PC-3 (cell line): ENCODE data around the gene ANG. TPM values are rescaled to one million over a fixed set of nuclear protein-coding genes. Genes with fewer than 3 reads are reported as not detected.

Source experiments
- ATAC-seq: fragments of 200-7000 bp; cut with Tn5 transposase; 2 replicates; pipeline ENCODE4 v1.9.1; 2020; ENCODE audit warnings: mild to moderate bottlenecking, moderate library complexity
- BruUV-seq: library from RNA; stranded (reverse); fragments of 400-500 nt; replicated peaks from 2 replicates; lab custom pipeline; 2021; lab: Mats Ljungman, UMichigan
- CTCF ChIA-PET: fragments of 300-600 bp; sonication (Branson Sonifier 250); formaldehyde crosslinking; loops from one replicate; lab custom pipeline; 2022; ENCODE audit warnings: antibody characterized with exemption; lab: Charles Lee
- POLR2A ChIA-PET: fragments of 300-600 bp; sonication (Branson Sonifier 250); formaldehyde crosslinking; loops from one replicate; lab custom pipeline; 2022; ENCODE audit warnings: antibody characterized with exemption; ENCODE audit not compliant: unreplicated experiment; lab: Charles Lee
- DNase-seq: peaks from one replicate; pipeline ENCODE4 v3.0.0-alpha.2; 2015
- H2AFZ ChIP-seq: fragments of 300-600 bp; sonication (generic); 2 replicates; pipeline ENCODE4 v1.6.0; 2016; ENCODE audit warnings: antibody characterized with exemption, low read length
- H3F3A ChIP-seq: fragments of 300-600 bp; sonication (generic); one replicate; pipeline ENCODE4 v1.6.0; 2017; ENCODE audit warnings: antibody characterized with exemption, low read length, control low read depth, mild to moderate bottlenecking; ENCODE audit not compliant: unreplicated experiment
- H3K27ac ChIP-seq: fragments of 300-600 bp; sonication (generic); 2 replicates; pipeline ENCODE4 v1.5.1; 2016; ENCODE audit warnings: mild to moderate bottlenecking, low read length
- H3K27me3 ChIP-seq: fragments of 300-600 bp; sonication (generic); 2 replicates; pipeline ENCODE4 v1.6.1; 2016; ENCODE audit warnings: low read length, mixed read lengths
- H3K36me3 ChIP-seq: fragments of 300-600 bp; sonication (generic); 2 replicates; pipeline ENCODE4 v1.6.1; 2016; ENCODE audit warnings: low read depth, mixed run types, low read length, mixed read lengths
- H3K4me1 ChIP-seq: fragments of 300-600 bp; sonication (generic); 2 replicates; pipeline ENCODE4 v1.5.1; 2016; ENCODE audit warnings: low read length; ENCODE audit not compliant: insufficient read depth
- H3K4me2 ChIP-seq: fragments of 300-600 bp; sonication (generic); 2 replicates; pipeline ENCODE4 v1.6.0; 2016; ENCODE audit warnings: low read length
- H3K4me3 ChIP-seq: fragments of 300-600 bp; sonication (generic); 2 replicates; pipeline ENCODE4 v1.5.1; 2016; ENCODE audit warnings: mild to moderate bottlenecking, low read length, mixed read lengths
- H3K79me2 ChIP-seq: fragments of 300-600 bp; sonication (generic); 2 replicates; pipeline ENCODE4 v1.6.1; 2017; ENCODE audit warnings: low read length, mixed read lengths
- H3K9ac ChIP-seq: fragments of 300-600 bp; sonication (generic); 2 replicates; pipeline ENCODE4 v1.6.0; 2016; ENCODE audit warnings: mild to moderate bottlenecking, low read length
- H3K9me2 ChIP-seq: fragments of 300-600 bp; sonication (generic); replicated peaks from 2 replicates; pipeline ENCODE4 v1.6.1; 2016; ENCODE audit warnings: mixed run types, low read length, mixed read lengths
- H3K9me3 ChIP-seq: fragments of 300-600 bp; sonication (generic); 2 replicates; pipeline ENCODE4 v1.6.1; 2016; ENCODE audit warnings: low read length, mixed read lengths
- H4K20me1 ChIP-seq: fragments of 300-600 bp; sonication (generic); 2 replicates; pipeline ENCODE4 v1.6.1; 2016; ENCODE audit warnings: low read length, mixed read lengths
- CTCF ChIP-seq: fragments of 300-600 bp; sonication (generic); conservative IDR thresholded peaks from 2 replicates; pipeline ENCODE4 v1.5.1; 2017; ENCODE audit warnings: antibody characterized with exemption, low read depth, mild to moderate bottlenecking, low read length
- EZH2 ChIP-seq: fragments of 300-600 bp; sonication (generic); IDR thresholded peaks from one replicate; pipeline ENCODE4 v1.6.1; 2017; ENCODE audit warnings: antibody characterized with exemption, mild to moderate bottlenecking, low read length; ENCODE audit not compliant: unreplicated experiment
- EZH2phosphoT487 ChIP-seq: fragments of 300-600 bp; sonication (generic); IDR thresholded peaks from 2 replicates; pipeline ENCODE4 v1.6.1; 2018; ENCODE audit warnings: mild to moderate bottlenecking, antibody characterized with exemption, low read length, borderline replicate concordance
- intact Hi-C: fragments of 100-400 bp; cut with micrococcal nuclease; formaldehyde crosslinking; loops from 2 replicates; pipeline ENCODE4 v1.9.0; 2023
- total RNA-seq: library from RNA; depleted of rRNA; stranded (reverse); fragments of >200 nt; gene quantifications from 2 replicates; pipeline ENCODE4 v1.2.3, GENCODE V29; 2014; rRNA removed

Gene ANG
- total RNA-seq, 1 experiment from 2014 or later = 4.8 TPM

- H2AFZ ChIP-seq = no peak overlapping the region
- TF ChIP-seq EZH2phosphoT487 (no peak), CTCF (no peak), EZH2 (no peak)
- H3K4me3 ChIP-seq = no peak overlapping the region
- H3K36me3 ChIP-seq = no peaks in the 10 kb centered on the region
- H3K9me3 ChIP-seq = no peaks in the 10 kb centered on the region
- H3K27me3 ChIP-seq = peaks cover 56% of the 10 kb centered on the region
- POLR2A ChIA-PET = interaction anchor here (0.6 kb wide), 1 partner anchor 91 kb away, joined by 4 read pairs; no protein-coding TSS in a partner anchor
- H4K20me1 ChIP-seq = no peaks in the 10 kb centered on the region
- CTCF ChIA-PET = no interaction called here
- no peak overlapping the region for H3K9ac ChIP-seq
- no TSS peak for BruUV-seq
- no peak overlapping the region for H3K4me2 ChIP-seq
- intact Hi-C loops = no loop called here
- ATAC-seq = no peak
- no peaks in the 10 kb centered on the region for H3K4me1 ChIP-seq
- H3K9me2 ChIP-seq = no peaks in the 10 kb centered on the region
- H3K79me2 ChIP-seq = no peaks in the 10 kb centered on the region
- no peaks in the 10 kb centered on the region for H3F3A ChIP-seq
- H3K27ac ChIP-seq = no peak overlapping the region
- DNase-seq = no peak
Observed at GRCh38 chr14:20742132-20742531, 53.6 kb downstream of the ANG start.

- Histone ChIP-seq H3K9me3 (no peaks in the 10 kb centered on the region), H4K20me1 (no peaks in the 10 kb centered on the region), H2AFZ (no peak overlapping the region), H3K79me2 (no peaks in the 10 kb centered on the region), H3K4me1 (no peaks in the 10 kb centered on the region), H3K9ac (no peak overlapping the region), H3K27ac (no peak overlapping the region), H3K4me2 (no peak overlapping the region), H3K4me3 (no peak overlapping the region), H3F3A (no peaks in the 10 kb centered on the region), H3K36me3 (no peaks in the 10 kb centered on the region), H3K27me3 (peaks cover 54% of the 10 kb centered on the region), H3K9me2 (no peaks in the 10 kb centered on the region)
- no peak for TF ChIP-seq EZH2phosphoT487
- no peak for TF ChIP-seq CTCF
- no peak for TF ChIP-seq EZH2
- POLR2A ChIA-PET = no interaction called here
- intact Hi-C loops = no loop called here
- DNase-seq (peak; percentile 61), ATAC-seq (no peak)
- BruUV-seq = no TSS peak
- CTCF ChIA-PET = no interaction called here
Observed at GRCh38 chr14:20743556-20743955, 55.0 kb downstream of the ANG start.

Other genes starting within 250 kb of the ANG start
- gene OSGEP, start 234.0 kb upstream of the ANG start, total RNA-seq = 57.7 and 64.1 TPM in 2 replicates
- 147 and 189 TPM in 2 replicates for gene APEX1, start 233.5 kb upstream of the ANG start, total RNA-seq
- 32.9 and 35.2 TPM in 2 replicates for gene PIP4P1, start 227.3 kb upstream of the ANG start, total RNA-seq
- 108 and 118 TPM in 2 replicates for gene PNP, start 219.4 kb upstream of the ANG start, total RNA-seq
- not detected in 2 replicates for gene RNASE10, start 183.2 kb upstream of the ANG start, total RNA-seq
- not detected in 2 replicates for gene RNASE9, start 127.7 kb upstream of the ANG start, total RNA-seq
- not detected in 2 replicates for gene RNASE11, start 100.8 kb upstream of the ANG start, total RNA-seq
- gene RNASE12, start 97.4 kb upstream of the ANG start, total RNA-seq = not detected in 2 replicates
- gene OR6S1, start 47.1 kb upstream of the ANG start, total RNA-seq = not detected in 2 replicates
- gene RNASE4, start 4.2 kb upstream of the ANG start, total RNA-seq = 5.9 and 8.5 TPM in 2 replicates
- gene EDDM3A, start 57.1 kb downstream of the ANG start, total RNA-seq = not detected in 2 replicates
- not detected in 2 replicates for gene EDDM3B, start 79.6 kb downstream of the ANG start, total RNA-seq
- not detected in 2 replicates for gene RNASE6, start 92.5 kb downstream of the ANG start, total RNA-seq
- gene RNASE1, start 114.1 kb downstream of the ANG start, total RNA-seq = 0.23 and 0.51 TPM in 2 replicates
- gene RNASE3, start 202.6 kb downstream of the ANG start, total RNA-seq = not detected in 2 replicates